Endodermal cell (in vitro differentiated cells): ENCODE data around the gene PLEKHG4B. TPM values are rescaled to one million over a fixed set of nuclear protein-coding genes. Genes with fewer than 3 reads are reported as not detected.
"Not testable (repeated sequence)": the region's sequence is repeated elsewhere in the genome, so short reads cannot be mapped to it uniquely, and the experiment has no call there.

Experiments used
- DNase-seq: peaks from one replicate; pipeline ENCODE4 v3.0.0-alpha.2; 2017
- H3K27ac ChIP-seq: 2 replicates; pipeline ENCODE4 v1.5.1; 2013; ENCODE audit warnings: mild to moderate bottlenecking, low read depth, low read length, moderate library complexity
- H3K27me3 ChIP-seq: 2 replicates; pipeline ENCODE4 v1.6.1; 2013; ENCODE audit warnings: mild to moderate bottlenecking, low read length, moderate library complexity; ENCODE audit not compliant: insufficient read depth, control insufficient read depth, poor library complexity, severe bottlenecking
- H3K36me3 ChIP-seq: 2 replicates; pipeline ENCODE4 v1.7.0; 2013; ENCODE audit warnings: mild to moderate bottlenecking, low read length, moderate library complexity; ENCODE audit not compliant: control insufficient read depth, insufficient read depth
- H3K4me1 ChIP-seq: one replicate; pipeline ENCODE4 v1.7.0; 2013; ENCODE audit warnings: low read length; ENCODE audit not compliant: control insufficient read depth, insufficient read depth
- H3K4me3 ChIP-seq: 2 replicates; pipeline ENCODE4 v1.5.1; 2013; ENCODE audit warnings: mild to moderate bottlenecking, low read length, moderate library complexity
- H3K9ac ChIP-seq: 2 replicates; pipeline ENCODE4 v1.6.1; 2013; ENCODE audit warnings: mild to moderate bottlenecking, low read length, moderate library complexity; ENCODE audit not compliant: poor library complexity, severe bottlenecking; ENCODE audit errors: extremely low read depth
- H3K9me3 ChIP-seq: 2 replicates; pipeline ENCODE4 v1.6.1; 2013; ENCODE audit warnings: mild to moderate bottlenecking, low read length, moderate library complexity; ENCODE audit not compliant: control insufficient read depth
- H3K27ac Mint-ChIP-seq: 2 replicates; pipeline ENCODE4 v1.8.0; 2020; ENCODE audit warnings: mixed read lengths
- H3K27me3 Mint-ChIP-seq: 2 replicates; pipeline ENCODE4 v1.8.0; 2021; ENCODE audit warnings: mild to moderate bottlenecking, mixed read lengths; ENCODE audit not compliant: insufficient read depth
- H3K36me3 Mint-ChIP-seq: 2 replicates; pipeline ENCODE4 v1.8.0; 2020; ENCODE audit warnings: low read depth, mixed read lengths
- H3K4me1 Mint-ChIP-seq: 2 replicates; pipeline ENCODE4 v1.8.0; 2020; ENCODE audit warnings: mixed read lengths
- H3K4me3 Mint-ChIP-seq: 2 replicates; pipeline ENCODE4 v1.8.0; 2020; ENCODE audit warnings: mild to moderate bottlenecking, moderate library complexity, mixed read lengths
- H3K9me3 Mint-ChIP-seq: 2 replicates; pipeline ENCODE4 v1.8.0; 2020; ENCODE audit warnings: mild to moderate bottlenecking, mixed read lengths
- CTCF ChIP-seq: fragments of 200-600 bp; sonication (generic); conservative IDR thresholded peaks from 2 replicates; pipeline ENCODE4 v1.5.0; 2021; ENCODE audit warnings: antibody characterized with exemption, mild to moderate bottlenecking
- WGBS, 2 experiments: methylation state at CpG; one replicate each; pipeline versions ENCODE4 v1.1.5 to v1.1.7; 2013; ENCODE audit warnings: missing lambda C conversion rate in 2 of 2, mixed read lengths in 1 of 2; ENCODE audit not compliant: insufficient coverage in 1 of 2, insufficient read length in 1 of 2; 5-methylcytosine and 5-hydroxymethylcytosine counted together
- total RNA-seq, 2 donors: library from RNA; stranded (reverse); fragmentation: NEBNext Ultra II Directional in 1 of 2; extraction: Animal tissue kit (Norgen Biotek cat#: 25700) in 1 of 2; gene quantifications; 2 replicates in 1 of 2; 3 replicates in 1 of 2; pipeline ENCODE4 v1.2.1, GENCODE V29; 2021

PLEKHG4B gene
- total RNA-seq, 2 donors from 2014 or later: 16.3 to 22.8 TPM

- WGBS, 2 experiments: 79 to 90% methylated on average over 5 to 6 of the region's 6 CpGs
- no peak overlapping the region for H3K4me3 Mint-ChIP-seq
- no peaks in the 10 kb centered on the region for H3K9me3 Mint-ChIP-seq
- no peak for DNase-seq
- H3K27ac Mint-ChIP-seq: no peak overlapping the region
- H3K9me3 ChIP-seq: no peaks in the 10 kb centered on the region
- H3K27ac ChIP-seq: no peak overlapping the region
- H3K27me3 ChIP-seq: no peaks in the 10 kb centered on the region
- H3K36me3 Mint-ChIP-seq: peaks cover 34% of the 10 kb centered on the region
- no peak overlapping the region for H3K9ac ChIP-seq
- H3K27me3 Mint-ChIP-seq: no peaks in the 10 kb centered on the region
- H3K4me3 ChIP-seq: no peak overlapping the region
- no peaks in the 10 kb centered on the region for H3K4me1 ChIP-seq
- peaks cover 29% of the 10 kb centered on the region for H3K36me3 ChIP-seq
- peaks cover 20% of the 10 kb centered on the region for H3K4me1 Mint-ChIP-seq
- TF ChIP-seq CTCF: no peak
Observed at GRCh38 chr5:223791-224190, 131.8 kb downstream of the PLEKHG4B start.

GRCh38 chr5:225334-225733, 133.4 kb downstream of the PLEKHG4B start:
- Histone ChIP-seq H3K27ac (no peak overlapping the region), H3K4me1 (no peaks in the 10 kb centered on the region), H3K4me3 (no peak overlapping the region), H3K36me3 (peaks cover 41% of the 10 kb centered on the region), H3K27me3 (no peaks in the 10 kb centered on the region), H3K9me3 (no peaks in the 10 kb centered on the region), H3K9ac (no peak overlapping the region)
- Mint-ChIP-seq H3K27ac (no peak overlapping the region), H3K36me3 (peaks cover 44% of the 10 kb centered on the region), H3K4me1 (peaks cover 11% of the 10 kb centered on the region), H3K4me3 (no peak overlapping the region), H3K9me3 (no peaks in the 10 kb centered on the region), H3K27me3 (no peaks in the 10 kb centered on the region)
- no peak for TF ChIP-seq CTCF
- 95% methylated on average over 11 to 14 of the region's 14 CpGs for WGBS, 2 experiments
- no peak for DNase-seq

DNA sequence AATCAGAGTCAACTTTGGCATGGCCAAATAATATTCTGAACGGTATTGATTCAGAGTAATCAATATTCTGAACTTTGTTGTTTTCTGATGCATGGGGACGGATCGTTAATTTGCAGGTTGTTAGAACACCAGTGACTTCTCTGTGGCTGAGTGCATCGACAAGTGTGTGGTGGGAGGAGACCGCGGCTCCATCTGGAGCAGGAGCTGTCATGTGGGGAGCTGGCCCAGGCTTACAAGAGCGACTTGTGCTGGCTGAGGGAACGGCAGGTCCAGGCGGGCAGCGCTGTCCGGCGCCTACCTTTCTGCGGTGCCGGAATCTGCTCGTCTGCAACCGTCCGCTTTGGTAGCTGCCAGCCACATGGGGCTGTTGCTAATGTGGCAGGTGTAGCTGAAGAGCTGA, 135.4 kb downstream of the PLEKHG4B start:
- peaks cover 60% of the 10 kb centered on the region for H3K36me3 Mint-ChIP-seq
- H3K36me3 ChIP-seq: peaks cover 49% of the 10 kb centered on the region
- not testable (repeated sequence) for DNase-seq, H3K4me3 ChIP-seq, H3K4me1 ChIP-seq, H3K27ac ChIP-seq, H3K27me3 Mint-ChIP-seq, H3K9ac ChIP-seq, H3K27ac Mint-ChIP-seq, H3K4me1 Mint-ChIP-seq, H3K4me3 Mint-ChIP-seq, H3K9me3 Mint-ChIP-seq, H3K9me3 ChIP-seq, H3K27me3 ChIP-seq
- WGBS, 2 experiments: 98 to 100% methylated on average over 1 to 6 of the region's 17 CpGs

GRCh38 chr5:228886-229285, 136.9 kb downstream of the PLEKHG4B start:
- H3K4me1 Mint-ChIP-seq: no peaks in the 10 kb centered on the region
- TF ChIP-seq CTCF: no peak
- H3K27ac Mint-ChIP-seq: no peak overlapping the region
- no peak for DNase-seq
- Histone ChIP-seq H3K36me3 (peaks cover 56% of the 10 kb centered on the region), H3K4me3 (no peak overlapping the region), H3K4me1 (no peaks in the 10 kb centered on the region), H3K9ac (no peak overlapping the region), H3K27me3 (no peaks in the 10 kb centered on the region), H3K27ac (no peak overlapping the region), H3K9me3 (no peaks in the 10 kb centered on the region)
- WGBS, 2 experiments: 51 to 64% methylated on average over 3 of the region's 3 CpGs
- H3K9me3 Mint-ChIP-seq: no peaks in the 10 kb centered on the region
- no peaks in the 10 kb centered on the region for H3K27me3 Mint-ChIP-seq
- H3K36me3 Mint-ChIP-seq: peaks cover 70% of the 10 kb centered on the region
- no peak overlapping the region for H3K4me3 Mint-ChIP-seq
